GM19455 (cell line): ENCODE data around the gene SMLR1.
A peak's percentile ranks its signal among the peaks of the same experiment; 100 is the strongest.

Experiments
- ATAC-seq: cut with Tn5 transposase; IDR thresholded peaks from one replicate; pipeline ENCODE4 v1.9.1; 2021; ENCODE audit not compliant: unreplicated experiment

Gene SMLR1

GRCh38 chr6:130849594-130849993, 22.4 kb downstream of the SMLR1 start:
- ATAC-seq: no peak

- no peak for ATAC-seq
These were observed 23.8 kb downstream of the SMLR1 start for GRCh38 chr6:130851026-130851425.

GRCh38 chr6:130852844-130853554, 25.8 kb downstream of the SMLR1 start:
- no peak for ATAC-seq

GRCh38 chr6:130853555-130854183, 26.5 kb downstream of the SMLR1 start:
- ATAC-seq: no peak

- no peak for ATAC-seq
These were observed 30.8 kb downstream of the SMLR1 start for GRCh38 chr6:130858054-130858453.

GRCh38 chr6:130858498-130859160, 31.4 kb downstream of the SMLR1 start:
- no peak for ATAC-seq

GRCh38 chr6:130859161-130859867, 32.1 kb downstream of the SMLR1 start:
- ATAC-seq: no peak

- no peak for ATAC-seq
These were observed 35.2 kb downstream of the SMLR1 start for GRCh38 chr6:130862370-130862769.

- no peak for ATAC-seq
These were observed 36.4 kb downstream of the SMLR1 start for GRCh38 chr6:130863415-130864230.

- ATAC-seq: no peak
These were observed 37.1 kb downstream of the SMLR1 start for GRCh38 chr6:130864344-130864743.

GRCh38 chr6:130865793-130866192, 38.6 kb downstream of the SMLR1 start:
- no peak for ATAC-seq

- ATAC-seq: no peak
These were observed 42.5 kb downstream of the SMLR1 start for GRCh38 chr6:130869681-130870080.

GRCh38 chr6:130870179-130870880, 43.1 kb downstream of the SMLR1 start:
- ATAC-seq: no peak

- peak; percentile 74 for ATAC-seq
These were observed 45.3 kb downstream of the SMLR1 start for GRCh38 chr6:130872250-130873095.

- no peak for ATAC-seq
These were observed 46.5 kb downstream of the SMLR1 start for GRCh38 chr6:130873746-130874145.

- ATAC-seq: no peak
These were observed 52.6 kb downstream of the SMLR1 start for GRCh38 chr6:130879826-130880225.

GRCh38 chr6:130882370-130882769, 55.2 kb downstream of the SMLR1 start:
- ATAC-seq: no peak

GRCh38 chr6:130885392-130886192, 58.4 kb downstream of the SMLR1 start:
- peak; percentile 90 for ATAC-seq
